ENCODE data around the gene GFOD1. TPM values are rescaled to one million over a fixed set of nuclear protein-coding genes. Genes with fewer than 3 reads are reported as not detected.

Gene GFOD1
- total and polyA plus RNA-seq, 9 donors: 1.4 to 9.2 (median 3.7) TPM

DNA sequence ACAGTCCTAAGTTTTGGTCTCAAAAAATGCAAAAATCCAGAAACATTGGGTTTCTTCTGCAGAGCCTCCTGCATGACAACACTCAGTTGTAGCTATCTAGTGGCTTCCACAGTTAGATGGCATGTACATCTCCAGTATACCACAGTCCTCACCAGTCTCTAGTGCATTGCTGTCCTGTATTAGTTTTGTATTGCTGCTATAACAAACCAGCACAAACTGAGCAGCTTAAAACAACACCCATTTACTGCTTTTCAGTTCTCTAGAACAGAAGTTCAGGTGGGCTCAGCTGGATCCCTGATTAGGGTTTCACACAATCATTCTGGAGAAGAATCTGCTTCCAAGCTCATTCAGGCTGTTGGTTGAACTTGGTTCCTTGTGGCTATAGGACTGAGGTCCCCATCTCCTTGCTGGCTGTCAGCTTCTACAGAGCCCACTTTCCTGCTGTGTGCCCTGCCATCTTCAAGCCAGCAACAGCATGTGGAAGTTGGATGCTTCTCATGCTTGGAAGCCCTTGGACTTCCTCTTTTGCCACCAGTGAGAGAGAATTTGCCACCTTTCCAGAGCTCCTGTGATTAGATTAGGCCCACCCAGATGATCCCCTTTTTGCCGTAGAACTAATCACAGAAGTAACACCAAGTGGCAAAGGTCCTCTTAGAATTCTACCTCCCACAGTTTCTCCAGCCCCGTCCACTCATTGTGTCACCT is 110.2 kb downstream of the GFOD1 start:
- no peak overlapping the region for H3K27ac ChIP-seq
- H3K9me3 ChIP-seq: no peaks in the 10 kb centered on the region
- WGBS, 3 donors: 85 to 98% (median 95%) methylated on average over 2 of the region's 2 CpGs
- peaks cover 1% of the 10 kb centered on the region for H3K4me1 ChIP-seq (ENCODE audit: insufficient read depth)
- H3K27me3 ChIP-seq: no peaks in the 10 kb centered on the region
- intact Hi-C loops (cut with DNase I): no loop called here
- no peak overlapping the region for H3K4me3 ChIP-seq
- no peaks in the 10 kb centered on the region for H3K36me3 ChIP-seq
- no peak for TF ChIP-seq EP300 (IDR thresholded peaks at IDR 0.05)
- no peak for TF ChIP-seq POLR2A (IDR thresholded peaks at IDR 0.05)
- TF ChIP-seq, protein P1, sequence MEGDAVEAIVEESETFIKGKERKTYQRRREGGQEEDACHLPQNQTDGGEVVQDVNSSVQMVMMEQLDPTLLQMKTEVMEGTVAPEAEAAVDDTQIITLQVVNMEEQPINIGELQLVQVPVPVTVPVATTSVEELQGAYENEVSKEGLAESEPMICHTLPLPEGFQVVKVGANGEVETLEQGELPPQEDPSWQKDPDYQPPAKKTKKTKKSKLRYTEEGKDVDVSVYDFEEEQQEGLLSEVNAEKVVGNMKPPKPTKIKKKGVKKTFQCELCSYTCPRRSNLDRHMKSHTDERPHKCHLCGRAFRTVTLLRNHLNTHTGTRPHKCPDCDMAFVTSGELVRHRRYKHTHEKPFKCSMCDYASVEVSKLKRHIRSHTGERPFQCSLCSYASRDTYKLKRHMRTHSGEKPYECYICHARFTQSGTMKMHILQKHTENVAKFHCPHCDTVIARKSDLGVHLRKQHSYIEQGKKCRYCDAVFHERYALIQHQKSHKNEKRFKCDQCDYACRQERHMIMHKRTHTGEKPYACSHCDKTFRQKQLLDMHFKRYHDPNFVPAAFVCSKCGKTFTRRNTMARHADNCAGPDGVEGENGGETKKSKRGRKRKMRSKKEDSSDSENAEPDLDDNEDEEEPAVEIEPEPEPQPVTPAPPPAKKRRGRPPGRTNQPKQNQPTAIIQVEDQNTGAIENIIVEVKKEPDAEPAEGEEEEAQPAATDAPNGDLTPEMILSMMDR (IDR thresholded peaks at IDR 0.05): no peak
- DNase-seq: no peak

DNA sequence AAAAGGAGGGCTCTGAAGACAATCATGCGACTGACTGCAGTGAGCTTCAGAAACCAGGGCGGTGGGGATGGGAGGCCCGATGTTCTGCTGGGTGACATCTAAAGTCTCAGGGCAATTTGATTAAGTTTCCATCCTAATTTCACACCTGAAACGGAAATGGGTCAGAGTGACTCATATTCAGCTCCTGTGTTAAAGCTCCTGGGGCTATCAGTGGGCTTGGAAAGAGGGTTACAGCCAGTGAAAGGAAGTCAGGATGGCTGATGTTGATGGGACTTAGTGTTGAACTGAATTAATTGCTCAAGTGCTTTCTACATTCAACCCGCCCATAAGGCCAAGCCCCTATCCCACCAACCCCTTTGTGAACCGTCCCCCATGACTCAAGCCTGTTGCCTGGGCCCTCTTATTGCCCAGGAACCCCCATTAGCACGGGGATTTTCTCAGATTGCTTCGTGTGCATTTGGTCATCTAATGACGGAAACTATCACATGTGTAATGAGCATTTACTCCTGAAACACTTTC is 112.0 kb downstream of the GFOD1 start:
- Histone ChIP-seq H3K27me3 (no peaks in the 10 kb centered on the region), H3K36me3 (no peaks in the 10 kb centered on the region), H3K4me3 (no peak overlapping the region), H3K27ac (no peak overlapping the region), H3K4me1 (ENCODE audit: insufficient read depth) (peaks cover 1% of the 10 kb centered on the region), H3K9me3 (no peaks in the 10 kb centered on the region)
- DNase-seq: no peak
- intact Hi-C loops (cut with DNase I): no loop called here
- 86 to 94% (median 91%) methylated on average over 9 of the region's 9 CpGs for WGBS, 3 donors
- TF ChIP-seq, protein P1 (IDR thresholded peaks at IDR 0.05): no peak
- TF ChIP-seq EP300 (IDR thresholded peaks at IDR 0.05): no peak
- TF ChIP-seq POLR2A (IDR thresholded peaks at IDR 0.05): no peak

DNA sequence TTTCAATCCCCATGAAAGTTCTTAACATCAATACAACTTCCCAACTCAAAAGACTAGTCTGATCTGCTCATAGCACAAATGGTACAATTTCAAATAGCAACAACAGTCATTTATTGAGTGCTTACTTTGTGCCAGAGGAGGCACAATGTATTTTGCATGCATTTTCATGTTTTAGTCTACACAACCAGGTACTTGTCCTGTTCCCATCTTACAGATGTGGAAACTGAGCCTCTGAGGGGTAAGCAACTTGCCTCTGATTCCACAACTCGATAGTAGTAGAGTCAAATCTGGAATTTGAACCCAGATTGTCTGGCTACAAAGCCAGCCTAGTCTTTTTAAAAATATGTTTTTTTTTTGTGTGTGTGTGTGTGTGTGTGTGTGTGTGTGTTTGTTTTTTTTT is 113.5 kb downstream of the GFOD1 start:
- 84 to 97% (median 90%) methylated on average over 1 of the region's 1 CpG for WGBS, 3 donors
- no peaks in the 10 kb centered on the region for H3K4me1 ChIP-seq (ENCODE audit: insufficient read depth)
- intact Hi-C loops (cut with DNase I): no loop called here
- no peak for TF ChIP-seq EP300 (IDR thresholded peaks at IDR 0.05)
- TF ChIP-seq, protein P1 (IDR thresholded peaks at IDR 0.05): no peak
- no peak for TF ChIP-seq POLR2A (IDR thresholded peaks at IDR 0.05)
- H3K4me3 ChIP-seq: no peak overlapping the region
- H3K36me3 ChIP-seq: no peaks in the 10 kb centered on the region
- no peak overlapping the region for H3K27ac ChIP-seq
- no peaks in the 10 kb centered on the region for H3K27me3 ChIP-seq
- no peak for DNase-seq
- no peaks in the 10 kb centered on the region for H3K9me3 ChIP-seq

DNA sequence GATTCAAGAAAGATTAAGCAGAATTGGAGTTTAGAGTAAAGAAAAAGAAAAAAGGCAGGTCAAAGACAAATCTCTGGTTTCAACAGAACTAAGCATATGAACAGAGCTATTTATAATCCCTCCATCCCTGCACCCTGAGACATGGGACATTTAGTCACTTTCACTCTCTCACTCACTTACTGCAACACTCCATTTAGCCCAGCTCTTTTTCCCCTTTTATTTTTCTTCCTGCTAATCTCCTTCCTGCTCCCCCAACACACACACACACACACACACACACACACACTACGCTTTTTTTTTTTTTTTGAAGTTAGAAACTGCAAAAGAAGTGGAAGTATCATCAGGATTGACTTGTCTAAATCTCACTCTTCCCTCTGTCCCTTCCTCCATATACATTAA is 113.9 kb downstream of the GFOD1 start:
- no peak overlapping the region for H3K27ac ChIP-seq
- H3K4me1 ChIP-seq (ENCODE audit: insufficient read depth): no peaks in the 10 kb centered on the region
- no peaks in the 10 kb centered on the region for H3K36me3 ChIP-seq
- intact Hi-C loops (cut with DNase I): no loop called here
- no peaks in the 10 kb centered on the region for H3K9me3 ChIP-seq
- H3K4me3 ChIP-seq: no peak overlapping the region
- H3K27me3 ChIP-seq: no peaks in the 10 kb centered on the region
- no peak for DNase-seq
- 28 to 74% (median 52%) methylated on average over 1 of the region's 1 CpG for WGBS, 3 donors
- no peak for TF ChIP-seq EP300 (IDR thresholded peaks at IDR 0.05)
- TF ChIP-seq, protein P1 (IDR thresholded peaks at IDR 0.05): no peak
- TF ChIP-seq POLR2A (IDR thresholded peaks at IDR 0.05): no peak

All from ovary (tissue), 9 donors.